ENCODE data around the gene NUPR2.

DNA sequence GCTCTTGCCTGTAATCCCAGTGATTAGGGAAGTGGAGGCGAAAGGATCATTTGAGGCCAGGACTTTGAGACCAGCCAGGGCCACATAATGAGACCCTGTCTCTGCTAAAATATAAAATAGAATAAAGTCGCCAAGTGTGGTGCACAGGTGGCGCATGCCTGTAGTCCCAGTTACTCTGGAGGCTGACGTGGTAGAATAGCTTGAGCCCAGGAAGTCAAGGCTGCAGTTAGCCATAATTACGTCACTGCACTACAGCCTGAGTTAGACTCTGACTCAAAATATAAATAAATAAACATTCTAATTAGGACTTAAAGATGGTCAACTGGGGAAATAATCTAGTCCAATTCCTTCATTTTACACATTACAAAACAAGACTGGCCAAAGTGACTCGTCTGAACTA, 10.7 kb downstream of the NUPR2 start:
- TF ChIP-seq CTCF (IDR thresholded peaks at IDR 0.05) (no peak), POLR2A (IDR thresholded peaks at IDR 0.05) (no peak)

Data from heart left ventricle (tissue), 13 donors.